HG02884 (cell line): ENCODE measurements around the gene GNA12.

ENCODE experiments used
- ATAC-seq: cut with Tn5 transposase; IDR thresholded peaks from one replicate; pipeline ENCODE4 v1.9.1; 2021; ENCODE audit warnings: mild to moderate bottlenecking, moderate library complexity; ENCODE audit not compliant: unreplicated experiment

Gene GNA12

GRCh38 chr7:2785071-2785500 is 59.0 kb downstream of the GNA12 start:
- ATAC-seq: peak; percentile 89

GRCh38 chr7:2782565-2782964 is 61.5 kb downstream of the GNA12 start:
- ATAC-seq: no peak

- ATAC-seq: no peak
Measured at GRCh38 chr7:2782121-2782520, 62.0 kb downstream of the GNA12 start.

GRCh38 chr7:2781636-2782035 is 62.5 kb downstream of the GNA12 start:
- ATAC-seq: no peak

- no peak for ATAC-seq
Measured at GRCh38 chr7:2779051-2779450, 65.1 kb downstream of the GNA12 start.

GRCh38 chr7:2777898-2778535 is 66.1 kb downstream of the GNA12 start:
- ATAC-seq: no peak

- no peak for ATAC-seq
Measured at GRCh38 chr7:2776401-2776800, 67.7 kb downstream of the GNA12 start.

GRCh38 chr7:2775785-2776184 is 68.3 kb downstream of the GNA12 start:
- ATAC-seq: no peak

- no peak for ATAC-seq
Measured at GRCh38 chr7:2775376-2775775, 68.7 kb downstream of the GNA12 start.

- ATAC-seq: no peak
Measured at GRCh38 chr7:2774935-2775334, 69.2 kb downstream of the GNA12 start.

- no peak for ATAC-seq
Measured at GRCh38 chr7:2774280-2774679, 69.8 kb downstream of the GNA12 start.

GRCh38 chr7:2773608-2774007 is 70.5 kb downstream of the GNA12 start:
- no peak for ATAC-seq

- ATAC-seq: no peak
Measured at GRCh38 chr7:2771274-2771731, 72.8 kb downstream of the GNA12 start.

GRCh38 chr7:2764621-2765020 is 79.5 kb downstream of the GNA12 start:
- no peak for ATAC-seq

GRCh38 chr7:2763597-2763996 is 80.5 kb downstream of the GNA12 start:
- no peak for ATAC-seq

GRCh38 chr7:2761801-2762497 is 82.2 kb downstream of the GNA12 start:
- ATAC-seq: no peak

- ATAC-seq: no peak
Measured at GRCh38 chr7:2761131-2761624, 82.9 kb downstream of the GNA12 start.

- no peak for ATAC-seq
Measured at GRCh38 chr7:2760098-2760889, 83.8 kb downstream of the GNA12 start.

- no peak for ATAC-seq
Measured at GRCh38 chr7:2759736-2760097, 84.4 kb downstream of the GNA12 start.

GRCh38 chr7:2758673-2759616 is 85.2 kb downstream of the GNA12 start:
- ATAC-seq: no peak
